Esophagus muscularis mucosa (tissue), 3 donors: ENCODE measurements around the gene CKS1B.

Experiments
- CTCF ChIP-seq, 3 experiments: fragments of 200-600 bp in 2 of 3; fragments of 450-650 bp in 1 of 3; sonication (generic) in 2 of 3; IDR thresholded peaks; one replicate each; pipeline ENCODE4 v1.5.1; 2017 to 2019; ENCODE audit warnings: antibody characterized with exemption in 3 of 3, mild to moderate bottlenecking in 2 of 3, moderate library complexity in 1 of 3
- POLR2A ChIP-seq: fragments of 450-650 bp; IDR thresholded peaks from one replicate; pipeline ENCODE4 v1.6.1; 2017; ENCODE audit warnings: antibody characterized with exemption, moderate library complexity, mild to moderate bottlenecking, low read depth
- POLR2AphosphoS5 ChIP-seq, 2 donors: sonication (generic); formaldehyde crosslinking; IDR thresholded peaks; one replicate each; pipeline ENCODE4 v1.6.1; 2017; ENCODE audit warnings: antibody characterized with exemption in 2 of 2

- TF ChIP-seq CTCF (IDR thresholded peaks at IDR 0.05) (no peak), POLR2AphosphoS5 (IDR thresholded peaks at IDR 0.05) (no peak), POLR2A (no peak)
Measured at GRCh38 chr1:154958681-154959425, 15.6 kb upstream of the CKS1B start.
